ENCODE results near the gene FBXW7.

- TF ChIP-seq ZNF660 (tag by site-specific recombination; IDR thresholded peaks at IDR 0.05) (no peak), ZNF639 (tag by site-specific recombination; IDR thresholded peaks at IDR 0.05) (no peak), CTCF (tag by site-specific recombination; IDR thresholded peaks at IDR 0.05) (no peak), ZNF585B (tag by site-specific recombination; IDR thresholded peaks at IDR 0.05) (no peak), RBAK (tag by site-specific recombination; IDR thresholded peaks at IDR 0.05) (no peak), ZNF175 (tag by site-specific recombination; IDR thresholded peaks at IDR 0.05) (no peak), ZNF266 (tag by site-specific recombination; IDR thresholded peaks at IDR 0.05; ENCODE audit: low read depth) (no peak), ZEB2 (tag by site-specific recombination; IDR thresholded peaks at IDR 0.05) (no peak), ZBTB8A (tag by site-specific recombination; IDR thresholded peaks at IDR 0.05) (no peak), ZNF211 (tag by site-specific recombination; IDR thresholded peaks at IDR 0.05; ENCODE audit: low read depth) (no peak), ZNF513 (tag by site-specific recombination; IDR thresholded peaks at IDR 0.05) (no peak), REST (tag by site-specific recombination; IDR thresholded peaks at IDR 0.05) (no peak)
Measured at GRCh38 chr4:152559641-152560040, 23.7 kb upstream of the FBXW7 start.
